Suprapubic skin (tissue), 4 donors: Measurements from ENCODE around the gene NRG3. TPM values are rescaled to one million over a fixed set of nuclear protein-coding genes. Genes with fewer than 3 reads are reported as not detected.

Experiments used
- DNase-seq, 2 donors: peaks; one replicate each; pipeline ENCODE4 v3.0.0-alpha.2; 2019; ENCODE audit warnings: low spot score in 2 of 2
- H3K27ac ChIP-seq: fragments of 200-600 bp; sonication (generic); one replicate; pipeline ENCODE4 v1.5.1; 2019
- H3K27me3 ChIP-seq: fragments of 200-600 bp; sonication (generic); one replicate; pipeline ENCODE4 v1.5.1; 2019
- H3K36me3 ChIP-seq: fragments of 200-600 bp; sonication (generic); one replicate; pipeline ENCODE4 v1.5.1; 2019
- H3K4me1 ChIP-seq: fragments of 200-600 bp; sonication (generic); one replicate; pipeline ENCODE4 v1.5.1; 2019
- H3K4me3 ChIP-seq: fragments of 200-600 bp; sonication (generic); one replicate; pipeline ENCODE4 v1.5.1; 2019; ENCODE audit warnings: mild to moderate bottlenecking
- H3K9me3 ChIP-seq: fragments of 200-600 bp; sonication (generic); one replicate; pipeline ENCODE4 v1.5.1; 2019
- CTCF ChIP-seq, 2 donors: fragments of 200-600 bp in 1 of 2; fragments of 450-650 bp in 1 of 2; sonication (generic) in 1 of 2; IDR thresholded peaks; one replicate each; pipeline ENCODE4 v1.5.1; 2016 to 2019; ENCODE audit warnings: antibody characterized with exemption in 2 of 2, mild to moderate bottlenecking in 1 of 2, moderate library complexity in 1 of 2
- EP300 ChIP-seq: sonication (generic); formaldehyde crosslinking; IDR thresholded peaks from one replicate; pipeline ENCODE4 v1.6.1; 2017; ENCODE audit warnings: antibody characterized with exemption
- POLR2A ChIP-seq, 2 donors: fragments of 450-650 bp; IDR thresholded peaks; one replicate each; pipeline ENCODE4 v1.6.1; 2017; ENCODE audit warnings: antibody characterized with exemption in 2 of 2, mild to moderate bottlenecking in 2 of 2, moderate library complexity in 2 of 2
- POLR2AphosphoS5 ChIP-seq, 3 donors: sonication (generic); formaldehyde crosslinking; IDR thresholded peaks; one replicate each; pipeline ENCODE4 v1.6.1; 2017; ENCODE audit warnings: antibody characterized with exemption in 3 of 3
- WGBS: methylation state at CpG from one replicate; pipeline ENCODE4 v1.1.5; 2018; 5-methylcytosine and 5-hydroxymethylcytosine counted together
- total RNA-seq, 4 donors: library from RNA; depleted of rRNA; stranded (reverse); fragments of >200 nt; gene quantifications; one replicate each; pipeline ENCODE4 v1.1.0, GENCODE V29; 2016

The NRG3 gene
- total RNA-seq, 4 donors from 2014 or later, result 0.65 to 3.5 (median 1.3) TPM

- no peak for DNase-seq
- Histone ChIP-seq H3K4me3 (no peak overlapping the region), H3K36me3 (no peaks in the 10 kb centered on the region), H3K9me3 (no peaks in the 10 kb centered on the region), H3K4me1 (no peaks in the 10 kb centered on the region), H3K27me3 (no peaks in the 10 kb centered on the region), H3K27ac (no peak overlapping the region)
- WGBS, result 62% methylated on average over 3 of the region's 3 CpGs
- TF ChIP-seq CTCF (IDR thresholded peaks at IDR 0.05), result no peak
- no peak for TF ChIP-seq EP300
- no peak for TF ChIP-seq POLR2AphosphoS5 (IDR thresholded peaks at IDR 0.05)
- no peak for TF ChIP-seq POLR2A (IDR thresholded peaks at IDR 0.05)
Observed at GRCh38 chr10:82680608-82681007, 805.6 kb downstream of the NRG3 start.

GRCh38 chr10:82683945-82684344 lies 809.0 kb downstream of the NRG3 start:
- H3K4me3 ChIP-seq, result no peak overlapping the region
- DNase-seq, result no peak
- H3K9me3 ChIP-seq, result no peaks in the 10 kb centered on the region
- 60% methylated on average over 4 of the region's 4 CpGs for WGBS
- no peak overlapping the region for H3K27ac ChIP-seq
- no peak for TF ChIP-seq EP300
- no peak for TF ChIP-seq CTCF (IDR thresholded peaks at IDR 0.05)
- no peak for TF ChIP-seq POLR2A (IDR thresholded peaks at IDR 0.05)
- no peak for TF ChIP-seq POLR2AphosphoS5 (IDR thresholded peaks at IDR 0.05)
- H3K36me3 ChIP-seq, result no peaks in the 10 kb centered on the region
- H3K27me3 ChIP-seq, result no peaks in the 10 kb centered on the region
- H3K4me1 ChIP-seq, result no peaks in the 10 kb centered on the region

- TF ChIP-seq CTCF (IDR thresholded peaks at IDR 0.05), result no peak
- Histone ChIP-seq H3K36me3 (no peaks in the 10 kb centered on the region), H3K27me3 (no peaks in the 10 kb centered on the region), H3K27ac (no peak overlapping the region), H3K4me1 (no peaks in the 10 kb centered on the region), H3K9me3 (no peaks in the 10 kb centered on the region), H3K4me3 (no peak overlapping the region)
- WGBS, result 72% methylated on average over 2 of the region's 2 CpGs
- DNase-seq, result no peak
Observed at GRCh38 chr10:82685087-82685486, 810.1 kb downstream of the NRG3 start.

GRCh38 chr10:82691211-82691610 lies 816.2 kb downstream of the NRG3 start:
- Histone ChIP-seq H3K4me3 (no peak overlapping the region), H3K27ac (no peak overlapping the region), H3K27me3 (no peaks in the 10 kb centered on the region), H3K9me3 (no peaks in the 10 kb centered on the region), H3K4me1 (no peaks in the 10 kb centered on the region), H3K36me3 (no peaks in the 10 kb centered on the region)
- 69% methylated on average over 2 of the region's 2 CpGs for WGBS
- TF ChIP-seq EP300 (no peak), CTCF (IDR thresholded peaks at IDR 0.05) (no peak), POLR2A (IDR thresholded peaks at IDR 0.05) (no peak), POLR2AphosphoS5 (IDR thresholded peaks at IDR 0.05) (no peak)
- no peak for DNase-seq

- no peaks in the 10 kb centered on the region for H3K9me3 ChIP-seq
- 89% methylated on average over 4 of the region's 4 CpGs for WGBS
- no peak overlapping the region for H3K4me3 ChIP-seq
- no peak for TF ChIP-seq EP300
- TF ChIP-seq CTCF (IDR thresholded peaks at IDR 0.05), result no peak
- TF ChIP-seq POLR2A (IDR thresholded peaks at IDR 0.05), result no peak
- no peak for TF ChIP-seq POLR2AphosphoS5 (IDR thresholded peaks at IDR 0.05)
- no peaks in the 10 kb centered on the region for H3K36me3 ChIP-seq
- H3K27ac ChIP-seq, result no peak overlapping the region
- no peaks in the 10 kb centered on the region for H3K27me3 ChIP-seq
- no peaks in the 10 kb centered on the region for H3K4me1 ChIP-seq
- DNase-seq, result no peak
Observed at GRCh38 chr10:82692458-82692857, 817.5 kb downstream of the NRG3 start.
